CD4-positive, alpha-beta T cell treated with Interleukin-15 for 1 hour (primary cell): Measurements from ENCODE around the gene TBX10.
"Not testable (repeated sequence)": the region's sequence is repeated elsewhere in the genome, so short reads cannot be mapped to it uniquely, and the experiment has no call there.

Experiments used
- DNase-seq: peaks from one replicate; pipeline ENCODE4 v3.0.0-alpha.2; 2020

TBX10 gene

GRCh38 chr11:67639438-67639859 lies at the start of gene TBX10:
Gene TBX10, minus strand, starts transcription at chr11:67639763. Its CDS starts 291 bp downstream, at chr11:67639472.
- DNase-seq: no peak

GRCh38 chr11:67689178-67689577 lies 49.6 kb upstream of the TBX10 start:
- DNase-seq: no peak

GRCh38 chr11:67687986-67688385 lies 48.4 kb upstream of the TBX10 start:
- no peak for DNase-seq

GRCh38 chr11:67685641-67686332 lies 46.2 kb upstream of the TBX10 start:
- not testable (repeated sequence) for DNase-seq

- DNase-seq: not testable (repeated sequence)
These were observed 42.8 kb upstream of the TBX10 start for GRCh38 chr11:67682126-67683034.

- no peak for DNase-seq
These were observed 41.3 kb upstream of the TBX10 start for GRCh38 chr11:67680696-67681470.

- no peak for DNase-seq
These were observed 35.6 kb upstream of the TBX10 start for GRCh38 chr11:67675058-67675747.

GRCh38 chr11:67674442-67674871 lies 34.9 kb upstream of the TBX10 start, which contains the start of gene ALDH3B2:
Gene ALDH3B2, minus strand, starts transcription at chr11:67674623. Its CDS starts 7,688 bp downstream, at chr11:67666935.
- DNase-seq: no peak

GRCh38 chr11:67673902-67674301 lies 34.3 kb upstream of the TBX10 start:
- no peak for DNase-seq

- no peak for DNase-seq
These were observed 33.8 kb upstream of the TBX10 start for GRCh38 chr11:67673358-67673757.

- no peak for DNase-seq
These were observed 31.6 kb upstream of the TBX10 start for GRCh38 chr11:67671211-67671520.

GRCh38 chr11:67670316-67671210 lies 31.0 kb upstream of the TBX10 start:
- DNase-seq: no peak

- no peak for DNase-seq
These were observed 28.6 kb upstream of the TBX10 start for GRCh38 chr11:67668192-67668551.

- no peak for DNase-seq
These were observed 28.1 kb upstream of the TBX10 start for GRCh38 chr11:67667490-67668191.

GRCh38 chr11:67666676-67667489 lies 27.3 kb upstream of the TBX10 start:
- no peak for DNase-seq

GRCh38 chr11:67666303-67666645 lies 26.7 kb upstream of the TBX10 start:
- no peak for DNase-seq

- no peak for DNase-seq
These were observed 26.2 kb upstream of the TBX10 start for GRCh38 chr11:67665541-67666302.

GRCh38 chr11:67664696-67665540 lies 25.4 kb upstream of the TBX10 start:
- DNase-seq: no peak
